ENCODE data around the gene ERICH3.

- TF ChIP-seq CTCF (conservative IDR thresholded peaks at IDR 0.05): no peak
- TF ChIP-seq EZH2 (IDR thresholded peaks at IDR 0.05; ENCODE audit: low read depth): no peak
Measured at GRCh38 chr1:74681851-74682250, 8.3 kb upstream of the ERICH3 start.
